ENCODE measurements around the gene ALG3.

ALG3 gene

DNA sequence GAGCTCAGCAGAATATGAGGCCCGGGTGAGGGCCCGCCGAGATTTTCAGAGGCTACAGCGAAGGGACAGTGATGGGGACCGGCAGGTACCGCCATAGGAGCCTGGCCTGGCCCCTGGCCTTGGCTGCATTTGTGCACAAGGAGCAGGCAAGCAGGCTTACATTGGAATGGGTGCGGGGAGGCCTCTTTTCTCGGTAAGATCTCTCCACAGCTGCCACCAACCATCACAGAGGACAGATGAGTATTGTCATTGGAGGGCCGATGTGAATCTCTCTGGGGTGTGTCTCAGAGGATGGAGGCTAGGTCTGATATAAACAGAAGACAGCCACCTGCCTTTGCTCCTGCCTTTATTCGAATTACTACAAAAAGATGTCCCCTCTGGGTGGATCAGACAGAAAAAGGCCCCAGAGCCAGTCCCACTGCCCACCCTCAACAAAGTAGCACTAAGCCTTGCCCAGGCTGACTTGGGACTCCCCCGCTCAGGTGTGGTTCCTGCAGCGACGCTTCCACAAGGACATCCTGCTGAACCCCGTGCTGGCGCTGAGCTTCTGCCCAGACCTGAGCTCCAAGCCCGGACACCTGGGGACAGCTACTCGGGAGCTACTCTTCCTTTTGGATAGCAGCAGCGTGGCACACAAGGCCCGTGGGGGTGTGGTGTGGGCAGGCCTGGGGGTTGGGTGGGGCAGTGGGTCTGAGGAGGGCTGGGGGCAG lies 13.9 kb downstream of the ALG3 start:
- in situ Hi-C loops (cut with HindIII; ENCODE audit: low pct_ligation_motif_present, low sequenced_read_pairs): no loop called here

DNA sequence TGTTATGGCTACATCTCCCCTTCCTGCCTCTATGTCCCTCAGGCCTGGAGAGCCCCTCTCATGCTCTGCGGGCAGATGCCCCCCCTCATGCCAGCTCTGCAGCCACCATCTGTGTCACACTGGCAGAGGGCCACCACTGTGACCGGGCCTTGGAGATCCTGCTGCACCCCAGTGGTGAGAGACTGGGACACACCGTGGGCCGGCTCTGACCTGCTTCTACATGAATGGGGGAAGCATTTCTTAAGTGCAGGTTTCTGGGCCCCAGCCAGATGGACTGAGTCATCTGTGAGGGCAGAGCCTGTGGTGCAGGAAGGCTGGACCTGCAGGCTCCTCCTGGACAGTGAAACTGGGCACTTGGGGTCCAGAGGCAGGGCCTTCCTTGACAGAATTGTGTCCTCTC lies 14.5 kb downstream of the ALG3 start:
- H3K36me3 ChIP-seq (replicated peaks): no peaks in the 10 kb centered on the region
- H3K4me3 ChIP-seq (ENCODE audit: low read depth, low read length): no peak overlapping the region
- in situ Hi-C loops (cut with HindIII; ENCODE audit: low pct_ligation_motif_present, low sequenced_read_pairs): no loop called here
- no peak overlapping the region for H3K27ac ChIP-seq
- peak; percentile 69 for DNase-seq
- TF ChIP-seq CTCF (IDR thresholded peaks at IDR 0.05; ENCODE audit: low read depth, low read length, missing control alignments): no peak
- H3K27me3 ChIP-seq (replicated peaks): peaks cover 36% of the 10 kb centered on the region

More for the DNA sequence above, 13.9 kb downstream of the ALG3 start:
- Histone ChIP-seq H3K27me3 (replicated peaks) (peaks cover 30% of the 10 kb centered on the region), H3K36me3 (replicated peaks) (no peaks in the 10 kb centered on the region), H3K27ac (no peak overlapping the region), H3K4me3 (ENCODE audit: low read depth, low read length) (no peak overlapping the region)
- DNase-seq: no peak
- TF ChIP-seq CTCF (IDR thresholded peaks at IDR 0.05; ENCODE audit: low read depth, low read length, missing control alignments): no peak

- no peak for TF ChIP-seq CTCF (IDR thresholded peaks at IDR 0.05; ENCODE audit: low read depth, low read length, missing control alignments)
- DNase-seq: no peak
- Histone ChIP-seq H3K27ac (no peak overlapping the region), H3K4me3 (ENCODE audit: low read depth, low read length) (no peak overlapping the region), H3K36me3 (replicated peaks) (no peaks in the 10 kb centered on the region), H3K27me3 (replicated peaks) (peaks cover 44% of the 10 kb centered on the region)
- in situ Hi-C loops (cut with HindIII; ENCODE audit: low pct_ligation_motif_present, low sequenced_read_pairs): no loop called here
Observed at GRCh38 chr3:184233127-184233843, 15.5 kb downstream of the ALG3 start.

DNA sequence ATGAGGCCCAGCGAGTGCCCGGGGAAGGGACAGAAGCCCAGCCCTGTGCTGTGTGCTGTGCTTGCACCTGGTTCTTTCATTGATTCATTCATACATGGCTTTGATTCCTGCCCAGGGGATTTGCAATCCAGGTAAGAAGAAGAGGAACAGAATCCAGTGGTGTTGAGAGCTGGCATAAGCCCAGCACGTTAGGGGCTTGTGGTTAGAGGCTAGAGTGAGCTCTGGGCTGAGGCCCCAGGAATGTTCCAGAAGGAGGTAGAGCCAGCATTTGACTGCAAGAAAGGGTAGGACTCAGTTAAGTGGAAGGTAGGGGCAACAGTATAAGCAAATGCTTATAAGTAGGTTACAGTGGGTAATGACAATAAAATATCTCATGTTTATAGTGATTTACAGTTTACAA lies 17.1 kb downstream of the ALG3 start:
- no peak for DNase-seq
- H3K27ac ChIP-seq: no peak overlapping the region
- no peak for TF ChIP-seq CTCF (IDR thresholded peaks at IDR 0.05; ENCODE audit: low read depth, low read length, missing control alignments)
- peaks cover 51% of the 10 kb centered on the region for H3K27me3 ChIP-seq (replicated peaks)
- H3K4me3 ChIP-seq (ENCODE audit: low read depth, low read length): no peak overlapping the region
- in situ Hi-C loops (cut with HindIII; ENCODE audit: low pct_ligation_motif_present, low sequenced_read_pairs): no loop called here
- no peaks in the 10 kb centered on the region for H3K36me3 ChIP-seq (replicated peaks)

- TF ChIP-seq CTCF (IDR thresholded peaks at IDR 0.05; ENCODE audit: low read depth, low read length, missing control alignments): no peak
- no peak overlapping the region for H3K4me3 ChIP-seq (ENCODE audit: low read depth, low read length)
- in situ Hi-C loops (cut with HindIII; ENCODE audit: low pct_ligation_motif_present, low sequenced_read_pairs): no loop called here
- DNase-seq: no peak
- H3K27ac ChIP-seq: no peak overlapping the region
- peaks cover 51% of the 10 kb centered on the region for H3K27me3 ChIP-seq (replicated peaks)
- no peaks in the 10 kb centered on the region for H3K36me3 ChIP-seq (replicated peaks)
Observed at GRCh38 chr3:184230603-184231528, 17.9 kb downstream of the ALG3 start.
